ENCODE data around the gene CABYR. TPM values are rescaled to one million over a fixed set of nuclear protein-coding genes. Genes with fewer than 3 reads are reported as not detected.

CABYR gene
- total and polyA plus RNA-seq, 8 donors, result 0.73 to 9.4 (median 2.6) TPM; not detected in 3

- Histone ChIP-seq H3K36me3 (peaks cover 4 to 96% (median 75%) of the 10 kb centered on the region in 4 donors), H3K9me3 (no peaks in the 10 kb centered on the region), H3K27me3 (no peaks in the 10 kb centered on the region), H3K27ac (no peak overlapping the region), H3K4me1 (no peaks in the 10 kb centered on the region), H3K4me3 (no peak overlapping the region)
- intact Hi-C loops (cut with DNase I; ENCODE audit: low total_unique reads), result no loop called here
- DNase-seq, result no peak
- WGBS, 5 donors, result 84 to 92% (median 91%) methylated on average over 7 of the region's 7 CpGs
- TF ChIP-seq POLR2A (IDR thresholded peaks at IDR 0.05) (no peak), CTCF (IDR thresholded peaks at IDR 0.05) (no peak), POLR2AphosphoS5 (IDR thresholded peaks at IDR 0.05) (no peak), EP300 (IDR thresholded peaks at IDR 0.05) (no peak)
Observed at GRCh38 chr18:24168496-24168895, 29.6 kb downstream of the CABYR start.

GRCh38 chr18:24170360-24170759, 31.5 kb downstream of the CABYR start:
- intact Hi-C loops (cut with DNase I; ENCODE audit: low total_unique reads), result no loop called here
- no peaks in the 10 kb centered on the region for H3K9me3 ChIP-seq
- H3K4me3 ChIP-seq, result no peak overlapping the region
- no peaks in the 10 kb centered on the region for H3K27me3 ChIP-seq
- no peaks in the 10 kb centered on the region for H3K4me1 ChIP-seq
- peaks cover 0 to 85% (median 64%) of the 10 kb centered on the region in 4 donors for H3K36me3 ChIP-seq
- no peak for DNase-seq
- no peak overlapping the region for H3K27ac ChIP-seq
- TF ChIP-seq CTCF (IDR thresholded peaks at IDR 0.05) (no peak), EP300 (IDR thresholded peaks at IDR 0.05) (no peak), POLR2AphosphoS5 (IDR thresholded peaks at IDR 0.05) (no peak)
- 74 to 80% (median 77%) methylated on average over 8 of the region's 8 CpGs for WGBS, 5 donors

- TF ChIP-seq CTCF (IDR thresholded peaks at IDR 0.05), result no peak
- no peak for TF ChIP-seq POLR2A (IDR thresholded peaks at IDR 0.05)
- no peak for TF ChIP-seq EP300 (IDR thresholded peaks at IDR 0.05)
- TF ChIP-seq POLR2AphosphoS5 (IDR thresholded peaks at IDR 0.05), result no peak
- H3K27ac ChIP-seq, result no peak overlapping the region
- H3K27me3 ChIP-seq, result no peaks in the 10 kb centered on the region
- H3K4me1 ChIP-seq, result peaks cover 0 to 15% (median 4%) of the 10 kb centered on the region in 4 donors
- H3K4me3 ChIP-seq, result no peak overlapping the region
- DNase-seq, result no peak
- peaks cover 0 to 53% (median 29%) of the 10 kb centered on the region in 4 donors for H3K36me3 ChIP-seq
- intact Hi-C loops (cut with DNase I; ENCODE audit: low total_unique reads), result no loop called here
- no peaks in the 10 kb centered on the region for H3K9me3 ChIP-seq
- WGBS, 5 donors, result 74 to 81% (median 76%) methylated on average over 3 of the region's 3 CpGs
Observed at GRCh38 chr18:24173997-24174396, 35.1 kb downstream of the CABYR start.

- no peak overlapping the region for H3K27ac ChIP-seq
- intact Hi-C loops (cut with DNase I; ENCODE audit: low total_unique reads), result no loop called here
Observed at GRCh38 chr18:24176727-24177416, 38.0 kb downstream of the CABYR start.

More at GRCh38 chr18:24176727-24177416, 38.0 kb downstream of the CABYR start:
- Histone ChIP-seq H3K4me1 (peaks cover 0 to 15% (median 4%) of the 10 kb centered on the region in 4 donors), H3K4me3 (no peak overlapping the region), H3K9me3 (no peaks in the 10 kb centered on the region), H3K27me3 (no peaks in the 10 kb centered on the region), H3K36me3 (peaks cover 0 to 49% (median 21%) of the 10 kb centered on the region in 4 donors)
- no peak for TF ChIP-seq EP300 (IDR thresholded peaks at IDR 0.05)
- TF ChIP-seq POLR2A (IDR thresholded peaks at IDR 0.05), result no peak
- no peak for TF ChIP-seq POLR2AphosphoS5 (IDR thresholded peaks at IDR 0.05)
- peak in 4 of 7 experiments; percentile 47 to 69 (median 64) for TF ChIP-seq CTCF (IDR thresholded peaks at IDR 0.05)
- peak; percentile 63 to 75 for DNase-seq
- WGBS, 5 donors, result 57 to 74% (median 66%) methylated on average over 7 of the region's 7 CpGs

All from stomach (tissue), 9 donors.